ENCODE measurements around the gene AIFM2. TPM values are rescaled to one million over a fixed set of nuclear protein-coding genes. Genes with fewer than 3 reads are reported as not detected.

Gene AIFM2
- total RNA-seq, 1 donor from 2014 or later: 14.7 TPM

DNA sequence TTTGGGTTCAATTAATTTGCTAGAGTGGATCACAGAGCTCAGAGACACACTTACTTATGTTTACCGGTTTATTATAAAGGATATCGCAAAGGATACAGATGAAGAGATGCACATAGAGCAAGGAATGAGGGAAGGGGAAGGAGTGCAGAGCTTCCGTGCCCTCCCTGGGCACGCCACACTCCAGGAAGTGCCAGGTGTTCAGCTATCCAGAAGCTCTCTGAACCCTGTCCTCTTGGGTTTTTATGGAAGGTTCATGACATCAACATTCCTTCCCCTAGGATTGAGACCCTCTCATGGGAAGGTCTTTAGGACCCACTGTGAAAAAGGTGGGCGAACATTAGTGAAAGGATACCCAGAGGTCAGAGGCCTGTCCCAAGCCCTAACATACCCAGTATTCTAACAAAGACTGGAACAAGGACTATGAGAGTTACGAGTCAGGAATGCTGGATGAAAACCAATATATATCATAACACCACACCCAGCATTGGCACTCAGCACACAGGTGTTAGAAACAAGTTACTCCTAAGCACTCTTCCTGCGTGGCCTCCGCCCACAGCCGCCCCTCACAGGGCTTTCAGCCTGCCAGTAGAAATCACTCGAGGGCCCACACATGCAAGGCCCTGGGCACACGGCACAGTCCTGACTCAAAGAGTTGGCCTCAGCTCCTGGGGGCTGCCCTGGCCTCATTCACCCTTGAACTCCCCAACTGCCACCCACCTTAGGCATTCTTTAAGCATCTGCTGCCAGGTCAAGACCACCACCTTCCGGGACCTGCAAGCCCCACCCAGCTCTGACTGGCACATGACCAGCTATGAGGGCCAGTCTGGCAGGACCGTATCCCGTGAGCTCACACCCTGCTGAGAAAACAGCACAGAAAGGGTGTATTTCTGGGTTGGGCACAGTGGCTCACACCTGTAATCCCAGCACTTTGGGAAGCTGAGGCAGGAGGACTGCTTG is 5.6 kb upstream of the AIFM2 start:
- Histone ChIP-seq H3K27me3 (ENCODE audit: control insufficient read depth, insufficient read depth, low read length) (no peaks in the 10 kb centered on the region), H3K4me3 (ENCODE audit: low read depth, low read length) (no peak overlapping the region), H3K36me3 (ENCODE audit: control insufficient read depth, insufficient read depth, low read length) (peaks cover 2% of the 10 kb centered on the region)
- DNase-seq (ENCODE audit: low read depth): peak; percentile 33
- no peak for FAIRE-seq
- TF ChIP-seq, protein P1, sequence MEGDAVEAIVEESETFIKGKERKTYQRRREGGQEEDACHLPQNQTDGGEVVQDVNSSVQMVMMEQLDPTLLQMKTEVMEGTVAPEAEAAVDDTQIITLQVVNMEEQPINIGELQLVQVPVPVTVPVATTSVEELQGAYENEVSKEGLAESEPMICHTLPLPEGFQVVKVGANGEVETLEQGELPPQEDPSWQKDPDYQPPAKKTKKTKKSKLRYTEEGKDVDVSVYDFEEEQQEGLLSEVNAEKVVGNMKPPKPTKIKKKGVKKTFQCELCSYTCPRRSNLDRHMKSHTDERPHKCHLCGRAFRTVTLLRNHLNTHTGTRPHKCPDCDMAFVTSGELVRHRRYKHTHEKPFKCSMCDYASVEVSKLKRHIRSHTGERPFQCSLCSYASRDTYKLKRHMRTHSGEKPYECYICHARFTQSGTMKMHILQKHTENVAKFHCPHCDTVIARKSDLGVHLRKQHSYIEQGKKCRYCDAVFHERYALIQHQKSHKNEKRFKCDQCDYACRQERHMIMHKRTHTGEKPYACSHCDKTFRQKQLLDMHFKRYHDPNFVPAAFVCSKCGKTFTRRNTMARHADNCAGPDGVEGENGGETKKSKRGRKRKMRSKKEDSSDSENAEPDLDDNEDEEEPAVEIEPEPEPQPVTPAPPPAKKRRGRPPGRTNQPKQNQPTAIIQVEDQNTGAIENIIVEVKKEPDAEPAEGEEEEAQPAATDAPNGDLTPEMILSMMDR (IDR thresholded peaks at IDR 0.05; ENCODE audit: insufficient read depth, low read length, severe bottlenecking): no peak

DNA sequence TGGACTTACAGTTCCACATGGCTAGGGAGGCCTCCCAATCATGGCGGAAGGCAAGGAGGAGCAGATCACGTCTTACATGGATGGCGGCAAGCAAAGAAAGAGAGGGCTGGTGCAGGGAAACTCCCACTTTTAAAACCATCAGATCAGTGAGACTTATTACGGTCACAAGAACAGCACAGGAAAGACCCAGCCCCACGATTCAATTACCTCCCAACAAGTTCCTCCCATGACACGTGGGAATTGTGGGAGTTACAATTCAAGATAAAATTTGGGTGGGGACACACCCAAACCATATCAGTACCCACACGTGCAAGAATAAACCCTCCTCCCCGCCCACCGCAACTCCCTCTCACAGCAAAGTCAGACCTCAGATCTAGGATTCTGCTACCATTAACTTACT is 4.5 kb upstream of the AIFM2 start:
- TF ChIP-seq, protein P1 (IDR thresholded peaks at IDR 0.05; ENCODE audit: insufficient read depth, low read length, severe bottlenecking): no peak
- DNase-seq (ENCODE audit: low read depth) (no peak), FAIRE-seq (no peak)
- H3K4me3 ChIP-seq (ENCODE audit: low read depth, low read length): no peak overlapping the region
- H3K36me3 ChIP-seq (ENCODE audit: control insufficient read depth, insufficient read depth, low read length): no peaks in the 10 kb centered on the region
- H3K27me3 ChIP-seq (ENCODE audit: control insufficient read depth, insufficient read depth, low read length): no peaks in the 10 kb centered on the region

DNA sequence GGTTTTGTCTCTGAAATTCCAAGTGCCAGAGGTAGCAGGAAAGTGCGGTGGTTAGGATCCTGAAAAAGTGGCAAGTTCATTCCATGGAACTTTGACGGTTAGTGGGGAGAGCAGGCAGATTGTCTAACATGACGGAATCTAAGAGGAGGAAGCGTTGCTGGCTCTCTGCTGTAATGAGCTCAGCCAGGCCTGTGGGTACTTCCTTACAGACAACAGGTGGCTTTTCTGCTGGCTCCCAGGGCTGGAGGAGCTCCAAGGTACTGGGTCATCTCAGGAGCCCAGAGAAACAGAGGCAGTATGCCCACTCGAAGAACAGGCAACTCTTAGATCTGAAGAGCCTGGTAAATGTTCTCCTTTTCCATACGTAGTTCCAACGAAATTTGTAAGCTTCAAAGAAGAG is 3.1 kb upstream of the AIFM2 start:
- H3K36me3 ChIP-seq (ENCODE audit: control insufficient read depth, insufficient read depth, low read length): no peaks in the 10 kb centered on the region
- no peak for DNase-seq (ENCODE audit: low read depth)
- TF ChIP-seq, protein P1 (IDR thresholded peaks at IDR 0.05; ENCODE audit: insufficient read depth, low read length, severe bottlenecking): no peak
- no peaks in the 10 kb centered on the region for H3K27me3 ChIP-seq (ENCODE audit: control insufficient read depth, insufficient read depth, low read length)
- no peak for FAIRE-seq
- H3K4me3 ChIP-seq (ENCODE audit: low read depth, low read length): no peak overlapping the region

DNA sequence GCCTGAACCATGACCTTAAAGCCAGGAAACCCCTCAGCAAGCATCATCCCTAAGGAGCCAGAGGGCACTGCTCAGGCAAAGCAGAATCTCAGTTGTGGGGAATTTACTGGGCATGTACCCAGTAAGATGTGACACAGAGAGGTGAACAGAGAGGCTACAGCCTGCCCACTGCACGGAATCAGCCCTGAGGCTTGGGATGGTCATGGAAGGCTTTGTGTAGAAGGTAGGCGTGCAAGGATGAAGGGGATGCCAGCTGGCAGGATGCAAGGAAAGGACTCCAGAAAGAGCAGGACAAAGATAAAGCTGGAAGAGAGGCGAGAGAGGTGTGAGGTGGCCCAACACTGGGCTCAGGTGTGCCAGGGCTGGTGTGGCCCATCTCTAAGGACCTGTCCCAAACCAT is 2.4 kb upstream of the AIFM2 start:
- TF ChIP-seq, protein P1 (IDR thresholded peaks at IDR 0.05; ENCODE audit: insufficient read depth, low read length, severe bottlenecking): no peak
- DNase-seq (ENCODE audit: low read depth) (no peak), FAIRE-seq (no peak)
- no peak overlapping the region for H3K4me3 ChIP-seq (ENCODE audit: low read depth, low read length)
- H3K27me3 ChIP-seq (ENCODE audit: control insufficient read depth, insufficient read depth, low read length): no peaks in the 10 kb centered on the region
- H3K36me3 ChIP-seq (ENCODE audit: control insufficient read depth, insufficient read depth, low read length): no peaks in the 10 kb centered on the region

DNA sequence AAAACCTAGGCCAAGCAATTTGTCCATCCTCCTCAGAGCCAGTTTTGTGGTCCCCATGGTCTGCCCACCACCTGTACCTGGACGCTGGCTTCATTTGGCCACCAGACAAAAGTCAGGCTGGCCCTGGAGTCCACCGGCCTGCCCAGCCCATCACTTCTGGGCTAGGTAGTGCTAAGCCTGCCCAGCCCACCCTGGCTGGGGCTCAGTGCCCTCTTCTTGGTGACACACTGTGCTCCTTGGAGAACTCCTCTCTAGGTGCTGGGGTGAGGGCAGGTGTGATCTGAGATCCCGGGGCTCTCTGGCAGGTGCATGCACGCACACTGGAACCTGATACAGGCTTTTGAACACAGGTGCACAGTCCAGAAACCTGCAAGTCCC is 1.1 kb downstream of the AIFM2 start:
- DNase-seq (ENCODE audit: low read depth) (no peak), FAIRE-seq (no peak)
- peak overlapping the region; percentile 45 for H3K4me3 ChIP-seq (ENCODE audit: low read depth, low read length)
- H3K36me3 ChIP-seq (ENCODE audit: control insufficient read depth, insufficient read depth, low read length): no peaks in the 10 kb centered on the region
- TF ChIP-seq, protein P1 (IDR thresholded peaks at IDR 0.05; ENCODE audit: insufficient read depth, low read length, severe bottlenecking): no peak
- H3K27me3 ChIP-seq (ENCODE audit: control insufficient read depth, insufficient read depth, low read length): no peaks in the 10 kb centered on the region
